ENCODE results near the gene TARS2. TPM values are rescaled to one million over a fixed set of nuclear protein-coding genes. Genes with fewer than 3 reads are reported as not detected.
A peak's percentile ranks its signal among the peaks of the same experiment; 100 is the strongest.

Gene TARS2, protein sequence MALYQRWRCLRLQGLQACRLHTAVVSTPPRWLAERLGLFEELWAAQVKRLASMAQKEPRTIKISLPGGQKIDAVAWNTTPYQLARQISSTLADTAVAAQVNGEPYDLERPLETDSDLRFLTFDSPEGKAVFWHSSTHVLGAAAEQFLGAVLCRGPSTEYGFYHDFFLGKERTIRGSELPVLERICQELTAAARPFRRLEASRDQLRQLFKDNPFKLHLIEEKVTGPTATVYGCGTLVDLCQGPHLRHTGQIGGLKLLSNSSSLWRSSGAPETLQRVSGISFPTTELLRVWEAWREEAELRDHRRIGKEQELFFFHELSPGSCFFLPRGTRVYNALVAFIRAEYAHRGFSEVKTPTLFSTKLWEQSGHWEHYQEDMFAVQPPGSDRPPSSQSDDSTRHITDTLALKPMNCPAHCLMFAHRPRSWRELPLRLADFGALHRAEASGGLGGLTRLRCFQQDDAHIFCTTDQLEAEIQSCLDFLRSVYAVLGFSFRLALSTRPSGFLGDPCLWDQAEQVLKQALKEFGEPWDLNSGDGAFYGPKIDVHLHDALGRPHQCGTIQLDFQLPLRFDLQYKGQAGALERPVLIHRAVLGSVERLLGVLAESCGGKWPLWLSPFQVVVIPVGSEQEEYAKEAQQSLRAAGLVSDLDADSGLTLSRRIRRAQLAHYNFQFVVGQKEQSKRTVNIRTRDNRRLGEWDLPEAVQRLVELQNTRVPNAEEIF
- total RNA-seq (2012; rRNA removed) (10.9 and 12.2 TPM in 2 replicates), polyA plus RNA-seq (2012; rRNA removed) (20.4 and 21.8 TPM in 2 replicates), Bru-seq, nascent RNA (percentile 57 among the genes with signal in this experiment), BruChase-seq, experiment 1, labeled RNA remaining after a 6-hour chase (percentile 68 among the genes with signal in this experiment), BruChase-seq, experiment 2, labeled RNA remaining after a 2-hour chase (percentile 59 among the genes with signal in this experiment)
- polyA plus RNA-seq (2012; cell fraction: cytosol; rRNA removed), result 16.2 and 18.1 TPM in 2 replicates
- 16.1 and 19.7 TPM in 2 replicates for polyA plus RNA-seq (2012; cell fraction: nucleus; rRNA removed; ENCODE audit: low replicate concordance)
- long read RNA-seq, transcript TARS2-204 (18 exons, 2,729 nt), result major isoform, 5 of 21 reads
- long read RNA-seq, partial matches to known transcripts, result 11 of 21 reads
- long read RNA-seq, other reads (novel, unspliced or antisense), result 2 of 21 reads

DNA sequence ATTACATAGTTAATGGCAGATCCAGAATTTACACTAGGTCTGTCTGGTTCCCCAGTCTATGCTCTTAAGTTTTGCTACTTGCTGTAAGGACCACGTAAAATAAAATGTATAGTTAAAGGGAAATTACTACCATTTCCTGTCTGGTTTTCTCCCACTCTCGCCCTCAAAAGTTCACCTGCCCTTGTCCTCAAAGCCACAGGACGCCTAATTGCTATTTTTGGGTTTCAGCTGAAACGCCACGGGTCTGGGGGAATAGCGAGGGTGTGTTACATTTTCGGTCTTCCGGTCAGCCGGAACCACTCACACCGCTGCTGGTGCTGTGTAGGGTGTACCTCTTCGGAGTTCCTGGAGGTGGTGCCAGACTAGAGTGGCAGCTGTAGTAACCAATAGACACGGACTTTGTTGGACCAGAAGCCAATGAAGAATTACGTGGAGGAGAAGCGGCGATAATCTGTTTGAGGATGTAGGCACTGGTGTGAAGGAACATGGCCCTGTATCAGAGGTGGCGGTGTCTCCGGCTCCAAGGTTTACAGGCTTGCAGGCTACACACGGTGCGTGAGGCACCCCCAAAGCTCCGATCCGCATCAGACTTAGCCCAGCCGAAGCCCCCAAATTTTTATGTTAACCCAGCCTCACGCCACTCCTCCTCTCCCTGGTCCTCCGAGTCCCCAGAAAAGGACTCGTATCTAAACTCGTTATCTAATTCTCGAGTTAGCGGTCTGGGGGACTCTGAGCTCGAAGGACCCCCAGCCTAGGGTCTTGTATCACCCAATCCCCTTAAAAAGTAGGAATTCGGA is at the start of gene TARS2:
Gene TARS2, plus strand, starts transcription at position 454 of the 797 bp plus-strand sequence. Its CDS starts 32 bp downstream, at position 486.
- Histone ChIP-seq H3K27ac (ENCODE audit: insufficient read depth, low read length) (peak within 1 kb of the TSS; percentile 78), H3K4ac (ENCODE audit: low read depth, low read length) (peak within 1 kb of the TSS; percentile 95), H4K8ac (ENCODE audit: low read depth in 2 of 2, low read length in 2 of 2) (peak within 1 kb of the TSS; percentile 88 to 98), H3K9me3 (ENCODE audit: control insufficient read depth, insufficient read depth, low read length) (no peaks in the 10 kb centered on the region), H2BK15ac (ENCODE audit: low read depth, low read length) (peak within 1 kb of the TSS; percentile 80; the same call in 2 of the 3 replicates), H3K4me2 (ENCODE audit: low read depth, low read length) (peak within 1 kb of the TSS; percentile 90), H2BK120ac (ENCODE audit: low read depth, low read length) (peak within 1 kb of the TSS; percentile 84; the same call in 1 of the 2 replicates), H3K9me1 (ENCODE audit: insufficient read depth, low read length) (peaks cover 4% of the 10 kb centered on the region), H3K4me3 (ENCODE audit: insufficient read depth, low read depth, low read length) (peak within 1 kb of the TSS; percentile 66), H2BK5ac (ENCODE audit: low read depth, low read length, poor library complexity, severe bottlenecking) (peak within 1 kb of the TSS; percentile 95), H3K56ac (ENCODE audit: extremely low read depth, insufficient read depth, low read length) (peak within 1 kb of the TSS; percentile 95), H3K18ac (ENCODE audit: low read depth, low read length) (peak within 1 kb of the TSS; percentile 90), H2BK20ac (ENCODE audit: low read depth, low read length) (peak within 1 kb of the TSS; percentile 65; the same call in 1 of the 2 replicates), H3K79me1 (ENCODE audit: low read depth in 1 of 2, low read length in 2 of 2) (peaks cover 10 to 17% of the 10 kb centered on the region in 2 experiments), H4K5ac (ENCODE audit: low read depth, low read length) (peak within 1 kb of the TSS; percentile 97), H3K23ac (ENCODE audit: low read depth, low read length) (peak within 1 kb of the TSS; percentile 96), H3K4me1 (ENCODE audit: control insufficient read depth, insufficient read depth, low read length) (no peaks in the 10 kb centered on the region; the same call in 1 of the 2 replicates), H2AFZ (replicated peaks; ENCODE audit: low read length, poor library complexity) (peak within 1 kb of the TSS; percentile 97), H2AK5ac (ENCODE audit: low read depth, low read length) (peak within 1 kb of the TSS; percentile 78), H4K20me1 (ENCODE audit: insufficient read depth, low read length) (no peaks in the 10 kb centered on the region), H3K36me3 (ENCODE audit: control insufficient read depth, insufficient read depth, low read length) (peaks cover 9% of the 10 kb centered on the region), H3K14ac (replicated peaks; ENCODE audit: low read depth, low read length) (peak within 1 kb of the TSS; percentile 98), H2AK9ac (replicated peaks; ENCODE audit: low read depth, low read length, poor library complexity) (peak within 1 kb of the TSS; percentile 96), H4K91ac (ENCODE audit: insufficient read depth, low read depth, low read length) (peak within 1 kb of the TSS; percentile 93), H3K9ac (ENCODE audit: low read depth, low read length) (peak within 1 kb of the TSS; percentile 92), H3K27me3 (ENCODE audit: control insufficient read depth, insufficient read depth, low read length) (no peaks in the 10 kb centered on the region)
- ChIA-PET POLR2A (ENCODE audit: unreplicated experiment) (interaction anchor here (0.6 kb wide), 1 partner anchor 13 kb away, joined by 3 read pairs; no protein-coding TSS in a partner anchor), CTCF (no interaction called here)
- dilution Hi-C loops (cut with HindIII; ENCODE audit: low sequenced_read_pairs, unreplicated experiment) (no loop called here), in situ Hi-C loops (cut with MboI; ENCODE audit: low sequenced_read_pairs) (no loop called here), intact Hi-C loops (cut with micrococcal nuclease) (loop anchor here (1.0 to 5.0 kb wide), 4 partner anchors 45 to 134 kb away; partner anchors contain the start of gene ADAMTSL4)
- TF ChIP-seq, protein P1, sequence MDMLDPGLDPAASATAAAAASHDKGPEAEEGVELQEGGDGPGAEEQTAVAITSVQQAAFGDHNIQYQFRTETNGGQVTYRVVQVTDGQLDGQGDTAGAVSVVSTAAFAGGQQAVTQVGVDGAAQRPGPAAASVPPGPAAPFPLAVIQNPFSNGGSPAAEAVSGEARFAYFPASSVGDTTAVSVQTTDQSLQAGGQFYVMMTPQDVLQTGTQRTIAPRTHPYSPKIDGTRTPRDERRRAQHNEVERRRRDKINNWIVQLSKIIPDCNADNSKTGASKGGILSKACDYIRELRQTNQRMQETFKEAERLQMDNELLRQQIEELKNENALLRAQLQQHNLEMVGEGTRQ (IDR thresholded peaks at IDR 0.05; ENCODE audit: low read depth, low read length), result no peak
- TF ChIP-seq MAZ (IDR thresholded peaks at IDR 0.05; ENCODE audit: borderline replicate concordance, low read depth, low read length), result peak; percentile 49; the same call in 1 of the 2 replicates
- TF ChIP-seq, protein P2, sequence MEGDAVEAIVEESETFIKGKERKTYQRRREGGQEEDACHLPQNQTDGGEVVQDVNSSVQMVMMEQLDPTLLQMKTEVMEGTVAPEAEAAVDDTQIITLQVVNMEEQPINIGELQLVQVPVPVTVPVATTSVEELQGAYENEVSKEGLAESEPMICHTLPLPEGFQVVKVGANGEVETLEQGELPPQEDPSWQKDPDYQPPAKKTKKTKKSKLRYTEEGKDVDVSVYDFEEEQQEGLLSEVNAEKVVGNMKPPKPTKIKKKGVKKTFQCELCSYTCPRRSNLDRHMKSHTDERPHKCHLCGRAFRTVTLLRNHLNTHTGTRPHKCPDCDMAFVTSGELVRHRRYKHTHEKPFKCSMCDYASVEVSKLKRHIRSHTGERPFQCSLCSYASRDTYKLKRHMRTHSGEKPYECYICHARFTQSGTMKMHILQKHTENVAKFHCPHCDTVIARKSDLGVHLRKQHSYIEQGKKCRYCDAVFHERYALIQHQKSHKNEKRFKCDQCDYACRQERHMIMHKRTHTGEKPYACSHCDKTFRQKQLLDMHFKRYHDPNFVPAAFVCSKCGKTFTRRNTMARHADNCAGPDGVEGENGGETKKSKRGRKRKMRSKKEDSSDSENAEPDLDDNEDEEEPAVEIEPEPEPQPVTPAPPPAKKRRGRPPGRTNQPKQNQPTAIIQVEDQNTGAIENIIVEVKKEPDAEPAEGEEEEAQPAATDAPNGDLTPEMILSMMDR (conservative IDR thresholded peaks at IDR 0.05; ENCODE audit: low read depth, low read length), result 0 out of 2 replicates have a peak, but pooled peaks have one; percentile 12
- TF ChIP-seq POLR2A (IDR thresholded peaks at IDR 0.05; ENCODE audit: low read depth, low read length), result peak; percentile 52; the same call in 1 of the 2 replicates
- ATAC-seq (ENCODE audit: low read depth) (peak; percentile 100), DNase-seq (peak; percentile 99)
- 0% methylated on average over 12 of the region's 30 CpGs; no CpG with 5 or more reads in 1 of the 2 experiments for WGBS, 2 experiments (ENCODE audit: extremely low coverage in 2 of 2, insufficient read length in 1 of 2)
- BruUV-seq (replicated peaks), result TSS peak; percentile 63

Measured in IMR-90 (cell line).